HEK293 (cell line): ENCODE results near the gene VASN.

Experiments used
- CTCF ChIA-PET: fragments of 350-600 bp; formaldehyde crosslinking; extraction: SDS; loops from one replicate; lab custom pipeline; 2021; ENCODE audit warnings: antibody characterized with exemption; lab: Yijun Ruan, JAX
- POLR2A ChIA-PET: fragments of 300-600 bp; formaldehyde crosslinking; extraction: SDS; loops from one replicate; lab custom pipeline; 2020; ENCODE audit warnings: antibody characterized with exemption, inconsistent platforms; lab: Yijun Ruan, JAX
- H3K27ac ChIP-seq: fragments of 200-500 bp; sonication (Bioruptor generic); 2 replicates; pipeline ENCODE4 v1.5.1; 2014; ENCODE audit warnings: low read depth, low read length, control low read depth, inconsistent platforms; ENCODE audit errors: extremely low read depth
- H3K36me3 ChIP-seq, 2 experiments: fragments of 200-500 bp in 1 of 2; sonication (Bioruptor generic) in 1 of 2; 1 replicate in 1 of 2; 2 replicates in 1 of 2; pipeline ENCODE4 v1.5.1; 2014 to 2017; ENCODE audit warnings: inconsistent platforms in 2 of 2, low read length in 2 of 2; ENCODE audit not compliant: control insufficient read depth in 2 of 2, insufficient read depth in 1 of 2
- H3K4me1 ChIP-seq: fragments of 200-500 bp; sonication (Bioruptor generic); 2 replicates; pipeline ENCODE4 v1.5.1; 2014; ENCODE audit warnings: mild to moderate bottlenecking, low read length, inconsistent platforms; ENCODE audit not compliant: control insufficient read depth, insufficient read depth
- H3K4me3 ChIP-seq: 2 replicates; pipeline ENCODE4 v1.5.1; 2011; ENCODE audit warnings: low read depth, mild to moderate bottlenecking, control low read depth, low read length, moderate library complexity
- H3K9me3 ChIP-seq: fragments of 200-500 bp; sonication (Bioruptor generic); 2 replicates; pipeline ENCODE4 v1.5.1; 2014; ENCODE audit warnings: low read depth, low read length, inconsistent platforms; ENCODE audit not compliant: control insufficient read depth, insufficient read depth
- GLIS1 ChIP-seq: fragments of 450-650 bp; formaldehyde crosslinking; IDR thresholded peaks from 2 replicates; pipeline ENCODE4 v1.5.1; 2016; ENCODE audit warnings: missing biosample characterization, missing genetic modification characterization
- PRDM6 ChIP-seq: fragments of 450-650 bp; formaldehyde crosslinking; IDR thresholded peaks from 2 replicates; pipeline ENCODE4 v1.5.1; 2017; ENCODE audit warnings: missing biosample characterization, missing genetic modification characterization
- REPIN1 ChIP-seq: fragments of 450-650 bp; formaldehyde crosslinking; IDR thresholded peaks from 2 replicates; pipeline ENCODE4 v1.5.1; 2017; ENCODE audit warnings: missing biosample characterization, missing genetic modification characterization, low read depth
- SP3 ChIP-seq: fragments of 450-650 bp; formaldehyde crosslinking; IDR thresholded peaks from 2 replicates; pipeline ENCODE4 v1.5.1; 2016; ENCODE audit warnings: missing biosample characterization, missing genetic modification characterization
- ZBTB10 ChIP-seq: fragments of 450-650 bp; formaldehyde crosslinking; IDR thresholded peaks from 2 replicates; pipeline ENCODE4 v1.5.1; 2016; ENCODE audit warnings: missing biosample characterization, missing genetic modification characterization
- ZBTB7A ChIP-seq: fragments of 450-650 bp; formaldehyde crosslinking; IDR thresholded peaks from 2 replicates; pipeline ENCODE4 v1.5.1; 2016; ENCODE audit warnings: low read depth, missing biosample characterization, missing genetic modification characterization
- ZEB2 ChIP-seq: fragments of 450-650 bp; formaldehyde crosslinking; IDR thresholded peaks from 2 replicates; pipeline ENCODE4 v1.5.1; 2016; ENCODE audit warnings: missing biosample characterization, missing genetic modification characterization
- ZNF394 ChIP-seq: fragments of 450-650 bp; formaldehyde crosslinking; IDR thresholded peaks from 2 replicates; pipeline ENCODE4 v1.5.1; 2016; ENCODE audit warnings: missing biosample characterization, missing genetic modification characterization, mild to moderate bottlenecking, moderate library complexity, borderline replicate concordance
- ZNF514 ChIP-seq: fragments of 450-650 bp; formaldehyde crosslinking; IDR thresholded peaks from 2 replicates; pipeline ENCODE4 v1.5.1; 2016; ENCODE audit warnings: missing biosample characterization, missing genetic modification characterization
- TF ChIP-seq, protein P1 (sequence below): fragments of 450-650 bp; formaldehyde crosslinking; IDR thresholded peaks from 2 replicates; pipeline ENCODE4 v1.5.1; 2016; ENCODE audit warnings: missing biosample characterization, missing genetic modification characterization, low read depth
- TF ChIP-seq, protein P2 (sequence below): fragments of 450-650 bp; formaldehyde crosslinking; IDR thresholded peaks from 2 replicates; pipeline ENCODE4 v1.5.1; 2016; ENCODE audit warnings: missing biosample characterization, missing genetic modification characterization

VASN gene

DNA sequence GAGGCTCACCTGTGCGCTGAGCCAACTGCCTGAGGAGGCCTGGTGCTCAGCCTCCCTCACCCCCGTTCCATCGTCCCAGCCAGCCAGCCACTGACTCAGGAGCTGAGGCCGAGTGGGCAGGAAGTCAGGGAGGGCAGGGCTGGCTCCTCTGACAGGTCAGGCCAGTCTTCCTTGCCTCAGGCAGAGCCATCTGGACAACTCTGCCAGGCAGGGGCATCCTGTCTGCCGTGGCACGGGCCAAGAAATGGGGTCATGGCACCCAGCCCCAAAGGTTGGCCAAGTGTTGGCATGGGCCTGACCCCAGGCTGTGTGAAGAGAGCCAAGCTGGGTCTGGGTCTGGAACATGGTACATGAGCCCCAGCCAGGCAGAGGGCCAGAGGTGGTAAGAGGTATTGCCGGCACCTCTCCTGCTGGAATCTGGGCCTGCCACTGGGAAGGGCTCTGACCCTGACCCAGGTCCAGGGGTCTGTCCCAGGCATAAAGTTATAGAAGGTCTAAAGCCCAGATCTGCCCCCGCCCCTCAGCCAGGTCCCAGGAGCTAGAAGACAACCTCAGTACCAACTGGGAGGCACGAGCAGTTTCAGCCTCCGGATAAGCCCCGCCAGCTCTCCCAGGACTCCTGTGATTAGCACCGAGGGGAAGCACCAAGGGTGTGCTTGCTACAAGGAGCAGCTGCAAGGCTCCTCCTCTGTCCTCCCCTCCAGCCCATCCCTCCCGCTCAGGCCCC lies 2.5 kb upstream of the VASN start:
- TF ChIP-seq ZBTB10 (tag by site-specific recombination) (no peak), ZEB2 (tag by site-specific recombination) (no peak), REPIN1 (tag by site-specific recombination) (no peak), PRDM6 (tag by site-specific recombination) (no peak), GLIS1 (tag by site-specific recombination) (no peak), ZNF514 (no peak), ZNF394 (tag by site-specific recombination) (no peak), SP3 (tag by site-specific recombination) (no peak)
- TF ChIP-seq, protein P1, sequence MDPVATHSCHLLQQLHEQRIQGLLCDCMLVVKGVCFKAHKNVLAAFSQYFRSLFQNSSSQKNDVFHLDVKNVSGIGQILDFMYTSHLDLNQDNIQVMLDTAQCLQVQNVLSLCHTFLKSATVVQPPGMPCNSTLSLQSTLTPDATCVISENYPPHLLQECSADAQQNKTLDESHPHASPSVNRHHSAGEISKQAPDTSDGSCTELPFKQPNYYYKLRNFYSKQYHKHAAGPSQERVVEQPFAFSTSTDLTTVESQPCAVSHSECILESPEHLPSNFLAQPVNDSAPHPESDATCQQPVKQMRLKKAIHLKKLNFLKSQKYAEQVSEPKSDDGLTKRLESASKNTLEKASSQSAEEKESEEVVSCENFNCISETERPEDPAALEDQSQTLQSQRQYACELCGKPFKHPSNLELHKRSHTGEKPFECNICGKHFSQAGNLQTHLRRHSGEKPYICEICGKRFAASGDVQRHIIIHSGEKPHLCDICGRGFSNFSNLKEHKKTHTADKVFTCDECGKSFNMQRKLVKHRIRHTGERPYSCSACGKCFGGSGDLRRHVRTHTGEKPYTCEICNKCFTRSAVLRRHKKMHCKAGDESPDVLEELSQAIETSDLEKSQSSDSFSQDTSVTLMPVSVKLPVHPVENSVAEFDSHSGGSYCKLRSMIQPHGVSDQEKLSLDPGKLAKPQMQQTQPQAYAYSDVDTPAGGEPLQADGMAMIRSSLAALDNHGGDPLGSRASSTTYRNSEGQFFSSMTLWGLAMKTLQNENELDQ (tag by site-specific recombination) = no peak
- TF ChIP-seq, protein P2, sequence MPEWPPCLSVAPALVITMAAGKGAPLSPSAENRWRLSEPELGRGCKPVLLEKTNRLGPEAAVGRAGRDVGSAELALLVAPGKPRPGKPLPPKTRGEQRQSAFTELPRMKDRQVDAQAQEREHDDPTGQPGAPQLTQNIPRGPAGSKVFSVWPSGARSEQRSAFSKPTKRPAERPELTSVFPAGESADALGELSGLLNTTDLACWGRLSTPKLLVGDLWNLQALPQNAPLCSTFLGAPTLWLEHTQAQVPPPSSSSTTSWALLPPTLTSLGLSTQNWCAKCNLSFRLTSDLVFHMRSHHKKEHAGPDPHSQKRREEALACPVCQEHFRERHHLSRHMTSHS (tag by site-specific recombination) = no peak
- peaks cover 0 to 12% of the 10 kb centered on the region in 2 experiments; a peak in 2 of 3 replicates for H3K36me3 ChIP-seq
- POLR2A ChIA-PET = interaction anchor here (0.5 to 1.1 kb wide), 4 partner anchors 9 to 172 kb away, joined by 3 to 8 read pairs (median 4); no protein-coding TSS in a partner anchor
- H3K9me3 ChIP-seq = no peaks in the 10 kb centered on the region
- H3K27ac ChIP-seq = no peak overlapping the region
- H3K4me1 ChIP-seq = peaks cover 18% of the 10 kb centered on the region
- H3K4me3 ChIP-seq = no peak overlapping the region
- CTCF ChIA-PET = interaction anchor here (0.6 to 3.3 kb wide), 3 partner anchors 9 to 1503 kb away, joined by 3 to 32 read pairs (median 8); no protein-coding TSS in a partner anchor

DNA sequence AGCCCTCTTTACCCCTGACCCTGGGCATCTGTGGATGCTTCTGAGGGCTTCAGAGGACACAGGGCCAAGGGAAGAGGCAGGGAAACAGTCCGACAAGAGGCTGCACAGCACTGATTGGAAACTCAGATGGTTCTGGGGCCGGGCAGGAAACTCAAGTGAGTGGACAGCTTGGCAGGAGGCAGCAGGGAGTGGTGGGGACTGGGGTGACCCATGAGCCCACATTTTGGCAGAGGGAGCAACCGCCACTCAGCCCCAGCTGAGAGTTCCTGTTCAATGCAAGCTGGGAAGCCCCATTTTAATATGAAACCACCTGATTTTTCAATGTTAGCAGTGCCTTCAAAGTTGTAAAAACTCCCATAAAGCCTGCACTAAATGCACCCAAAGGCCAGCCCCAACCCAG lies 1.5 kb upstream of the VASN start:
- no peak overlapping the region for H3K4me3 ChIP-seq
- no peak for TF ChIP-seq ZBTB7A
- H3K36me3 ChIP-seq = peaks cover 0 to 2% of the 10 kb centered on the region in 2 experiments; a peak in 2 of 3 replicates
- H3K9me3 ChIP-seq = no peaks in the 10 kb centered on the region
- peaks cover 21% of the 10 kb centered on the region for H3K4me1 ChIP-seq
- ChIA-PET CTCF (interaction anchor here (0.7 to 3.3 kb wide), 4 partner anchors 10 to 64 kb away, joined by 3 to 32 read pairs (median 6); no protein-coding TSS in a partner anchor), POLR2A (no interaction called here)
- H3K27ac ChIP-seq = no peak overlapping the region
